ENCODE data around the gene BTBD2.

BTBD2 gene

DNA sequence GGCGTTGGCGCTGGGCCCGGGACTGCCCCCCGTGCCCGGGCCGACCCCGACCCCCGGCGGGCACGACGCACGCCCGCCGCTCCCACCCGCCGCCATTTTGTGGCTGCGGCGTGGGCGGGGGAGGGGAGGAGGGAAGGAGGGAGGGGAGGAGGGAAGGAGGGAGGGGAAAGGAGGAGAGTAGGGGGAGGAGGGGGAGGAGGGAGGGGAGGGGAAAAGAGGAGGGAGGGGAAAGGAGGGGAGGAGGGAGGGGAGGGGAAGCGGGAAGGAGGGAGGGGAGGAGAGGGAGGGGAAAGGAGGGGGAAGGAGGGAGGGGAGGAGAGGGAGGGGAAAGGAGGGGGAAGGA is at the start of gene BTBD2:
Gene BTBD2 (minus strand): TSS at position 107 of the 343 bp plus-strand sequence. CDS start 11 bp downstream, at position 96.
- peak; percentile 89 for DNase-seq (ENCODE audit: low spot score)

DNA sequence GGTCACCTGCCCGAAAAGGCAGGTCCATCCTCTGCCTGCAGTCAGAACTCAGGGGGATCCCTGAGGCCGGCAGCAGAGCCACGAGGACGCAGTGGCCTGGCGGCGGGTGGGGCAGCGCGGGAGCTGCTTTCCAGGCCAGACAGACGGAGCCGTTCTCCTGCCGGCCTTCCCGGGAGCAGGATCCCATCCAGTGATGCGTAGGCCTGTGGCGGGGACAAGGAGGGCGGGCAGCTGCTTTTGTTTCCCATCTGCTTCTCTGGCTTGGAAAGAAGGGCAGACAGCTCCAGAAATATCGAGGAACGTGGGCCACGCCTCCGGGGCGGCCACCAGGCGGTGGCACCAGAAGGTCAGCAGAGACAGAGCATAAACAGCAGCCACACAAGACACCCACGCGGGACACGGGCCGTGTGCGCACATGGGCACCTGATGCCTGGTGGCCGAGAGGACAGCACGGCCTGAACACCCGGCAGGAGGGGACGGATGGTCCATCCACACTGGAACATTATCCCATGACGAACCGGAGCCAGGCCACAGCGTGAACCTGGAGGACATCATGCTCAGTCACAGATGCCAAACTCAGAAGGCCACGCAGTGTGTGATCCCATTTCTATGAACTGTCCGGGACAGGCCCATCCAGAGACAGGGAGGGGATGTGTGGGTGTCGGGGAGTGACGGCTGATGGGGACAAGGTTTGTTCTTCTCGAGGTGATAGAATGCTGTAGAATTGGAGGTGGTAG is 49.4 kb upstream of the BTBD2 start:
- peak; percentile 66 for DNase-seq (ENCODE audit: low spot score)

DNA sequence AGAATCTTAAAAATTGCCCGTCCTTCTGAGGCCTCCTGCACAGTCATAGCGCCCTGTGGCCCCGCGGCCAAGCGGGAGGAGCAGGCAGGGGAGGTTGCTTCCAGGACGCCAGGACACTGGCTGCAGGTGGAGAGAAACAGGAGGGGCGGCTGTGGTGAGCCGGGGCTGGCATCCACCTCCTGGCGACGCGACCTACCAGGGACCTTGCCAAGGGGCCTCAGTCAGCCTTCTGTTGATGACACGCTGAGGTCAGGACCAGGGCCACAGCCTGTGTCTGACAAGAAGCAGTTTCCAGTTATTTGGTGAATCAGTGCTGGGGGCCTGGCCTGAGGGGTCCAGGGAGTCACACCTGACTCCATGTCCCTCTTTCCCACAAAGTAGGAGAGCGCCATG is 48.9 kb upstream of the BTBD2 start:
- no peak for DNase-seq (ENCODE audit: low spot score)

DNA sequence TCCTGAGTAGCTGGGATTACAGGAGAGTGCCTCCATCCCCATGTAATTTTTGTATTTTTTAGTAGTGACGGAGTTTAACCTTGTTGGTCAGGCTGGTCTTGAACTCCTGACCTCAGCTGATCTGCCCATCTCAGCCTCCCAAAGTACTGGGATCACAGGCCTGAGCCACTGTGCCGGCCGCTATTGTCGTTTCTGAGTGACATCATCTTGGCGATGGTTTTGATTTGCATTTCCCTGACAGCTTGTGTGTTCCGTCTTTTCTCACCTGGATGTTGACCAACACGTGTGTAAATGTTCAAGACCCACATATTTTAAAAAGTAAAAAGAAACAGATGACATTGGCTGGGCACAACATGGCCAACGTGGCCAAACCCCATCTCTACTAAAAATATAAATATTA is 48.3 kb upstream of the BTBD2 start:
- DNase-seq (ENCODE audit: low spot score): no peak

DNA sequence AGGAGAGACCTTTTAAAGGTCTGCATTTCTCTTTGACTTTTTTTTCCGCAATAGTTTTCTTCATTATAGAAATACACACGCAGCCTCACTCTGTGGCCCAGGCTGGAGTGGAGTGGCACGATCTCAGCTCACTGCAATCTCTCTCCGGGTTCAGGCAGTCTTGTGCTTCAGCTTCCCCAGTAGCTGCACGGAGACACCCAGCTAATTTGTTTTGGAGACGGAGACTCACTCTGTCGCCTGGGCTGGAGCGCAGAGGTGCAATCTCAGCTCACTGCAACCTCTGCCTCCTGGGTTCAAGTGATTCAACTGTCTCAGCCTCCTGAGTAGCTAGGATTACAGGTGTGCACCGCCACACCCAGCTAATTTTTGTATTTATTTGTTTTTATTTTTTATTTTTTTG is 47.3 kb upstream of the BTBD2 start:
- DNase-seq (ENCODE audit: low spot score): no peak

DNA sequence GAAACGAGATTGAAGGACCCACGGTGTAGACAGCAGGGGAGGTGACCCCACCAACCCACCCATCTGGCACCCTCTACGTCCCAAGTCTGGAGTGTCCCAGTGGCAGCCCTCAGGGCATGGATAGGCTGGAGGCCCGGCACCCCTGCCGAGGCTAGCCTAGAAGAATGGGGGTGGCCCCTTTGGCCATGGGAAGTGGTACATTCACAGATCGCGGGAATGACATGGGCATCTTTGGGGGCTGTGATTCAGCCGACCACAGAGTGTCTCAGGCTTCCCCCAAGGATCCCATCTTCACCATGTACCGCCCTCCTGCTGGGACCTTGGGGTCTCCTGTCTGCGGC is 46.8 kb upstream of the BTBD2 start:
- DNase-seq (ENCODE audit: low spot score): no peak

DNA sequence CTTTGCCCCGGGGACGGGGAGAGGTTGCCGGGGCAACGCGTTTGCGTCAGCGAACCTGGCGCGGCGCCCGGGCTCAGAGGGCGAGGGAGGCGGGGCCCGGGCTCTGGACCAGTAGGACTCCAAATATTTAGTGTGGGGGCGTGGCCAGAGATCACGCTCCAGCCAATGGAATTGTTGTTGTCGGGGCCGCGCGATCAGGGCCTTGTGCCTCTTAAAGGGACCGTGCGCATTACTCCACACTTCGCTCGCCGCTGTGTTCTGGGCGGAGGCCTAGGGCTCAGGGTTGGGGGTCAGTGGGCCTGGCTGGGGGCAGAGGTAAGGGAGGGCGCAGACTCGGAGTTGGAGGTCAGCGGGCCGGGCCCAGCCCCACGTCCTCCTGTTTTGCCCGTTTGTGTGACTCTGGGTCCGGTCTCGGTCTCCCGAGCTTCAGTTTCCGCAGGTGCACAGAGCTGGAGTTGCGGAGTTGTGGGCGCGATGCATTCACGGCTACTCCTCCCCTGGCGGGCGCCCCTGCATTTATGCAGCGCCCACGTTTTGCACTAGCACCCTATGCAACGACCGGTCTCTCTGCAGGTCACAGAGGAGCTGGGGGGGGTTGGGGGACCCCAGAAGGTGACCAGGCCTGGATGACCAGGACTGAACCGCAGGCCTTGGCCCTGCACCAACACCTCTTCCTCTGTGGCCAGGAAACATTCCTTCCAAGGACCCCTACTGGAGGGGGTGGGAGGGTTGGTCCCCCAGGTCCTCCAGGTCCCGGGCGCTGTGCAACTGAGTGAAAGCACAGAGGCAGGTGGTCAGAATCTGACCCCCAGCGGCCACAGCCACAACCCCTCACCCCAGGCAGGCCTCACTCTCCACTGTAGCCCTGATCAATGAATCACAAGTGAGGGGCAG is 46.2 kb upstream of the BTBD2 start:
- peak; percentile 99 for DNase-seq (ENCODE audit: low spot score)

DNA sequence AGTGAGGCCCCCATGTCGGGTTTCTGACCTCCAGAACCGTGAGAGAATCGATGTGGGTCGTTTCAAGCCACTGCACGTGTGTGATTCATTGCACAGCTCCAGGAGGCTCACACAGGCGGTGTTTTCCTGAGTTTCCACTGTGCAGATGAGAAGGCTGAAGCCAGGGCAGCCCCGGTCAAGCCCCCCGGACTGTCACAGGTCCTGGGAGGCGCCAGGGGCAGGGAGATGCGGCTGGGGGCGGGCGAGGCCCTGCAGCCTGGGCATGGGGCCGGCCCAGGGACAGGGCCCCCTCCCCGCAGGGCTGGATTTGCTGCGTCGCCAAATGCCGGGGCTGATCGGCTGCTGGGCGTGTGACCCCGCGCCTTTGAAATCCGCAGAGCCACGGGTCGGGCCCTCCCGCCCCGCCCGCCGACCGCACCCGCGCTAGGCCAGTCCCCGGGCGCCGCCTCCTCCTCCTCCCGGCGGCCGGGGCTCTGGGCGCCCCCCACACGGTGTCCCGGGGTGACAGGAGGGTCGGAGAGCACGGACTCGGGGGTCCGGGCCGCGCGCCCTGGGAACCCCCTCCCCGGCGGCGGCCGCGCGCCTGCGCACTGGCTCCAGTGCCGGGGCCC is 45.5 kb upstream of the BTBD2 start:
- peak; percentile 64 for DNase-seq (ENCODE audit: low spot score)

DNA sequence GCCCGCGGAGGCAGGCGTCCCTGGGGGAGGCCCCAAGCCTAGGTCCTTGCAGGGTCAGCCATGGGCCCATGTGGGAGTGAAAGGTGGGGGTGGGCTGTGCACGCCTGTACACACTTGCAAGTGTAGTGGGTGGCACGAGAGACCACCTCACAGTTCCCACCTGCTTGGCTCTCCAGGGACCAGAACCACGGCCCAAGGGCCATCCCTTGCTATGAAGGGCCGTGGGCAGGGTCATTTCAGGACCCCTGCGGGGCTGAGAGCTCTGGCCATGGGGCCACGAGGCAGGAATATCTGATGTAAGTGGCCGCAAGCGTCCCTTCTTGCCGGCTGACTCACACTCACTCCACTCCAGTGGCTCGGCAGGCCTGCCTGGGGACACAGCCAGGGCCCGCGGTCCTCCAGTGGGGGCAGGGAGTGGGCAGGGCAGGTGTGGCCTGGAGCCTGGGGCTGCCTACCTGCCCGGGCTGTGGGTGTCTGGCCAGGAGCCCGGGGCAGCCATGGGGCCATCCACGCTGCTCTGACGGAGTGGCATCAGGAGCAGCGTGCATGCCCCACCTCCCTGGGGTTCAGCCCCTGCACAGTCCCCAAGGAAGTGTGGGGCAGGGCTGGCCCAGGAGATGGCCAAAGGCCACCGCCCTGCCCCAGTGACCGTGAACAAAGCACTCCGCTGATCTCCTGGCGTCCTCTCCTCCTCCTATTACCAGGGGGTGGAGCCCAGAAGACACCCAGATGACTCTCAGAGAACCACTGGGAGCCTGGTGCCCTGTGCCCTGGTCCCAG is 44.1 kb upstream of the BTBD2 start:
- DNase-seq (ENCODE audit: low spot score): peak; percentile 65

DNA sequence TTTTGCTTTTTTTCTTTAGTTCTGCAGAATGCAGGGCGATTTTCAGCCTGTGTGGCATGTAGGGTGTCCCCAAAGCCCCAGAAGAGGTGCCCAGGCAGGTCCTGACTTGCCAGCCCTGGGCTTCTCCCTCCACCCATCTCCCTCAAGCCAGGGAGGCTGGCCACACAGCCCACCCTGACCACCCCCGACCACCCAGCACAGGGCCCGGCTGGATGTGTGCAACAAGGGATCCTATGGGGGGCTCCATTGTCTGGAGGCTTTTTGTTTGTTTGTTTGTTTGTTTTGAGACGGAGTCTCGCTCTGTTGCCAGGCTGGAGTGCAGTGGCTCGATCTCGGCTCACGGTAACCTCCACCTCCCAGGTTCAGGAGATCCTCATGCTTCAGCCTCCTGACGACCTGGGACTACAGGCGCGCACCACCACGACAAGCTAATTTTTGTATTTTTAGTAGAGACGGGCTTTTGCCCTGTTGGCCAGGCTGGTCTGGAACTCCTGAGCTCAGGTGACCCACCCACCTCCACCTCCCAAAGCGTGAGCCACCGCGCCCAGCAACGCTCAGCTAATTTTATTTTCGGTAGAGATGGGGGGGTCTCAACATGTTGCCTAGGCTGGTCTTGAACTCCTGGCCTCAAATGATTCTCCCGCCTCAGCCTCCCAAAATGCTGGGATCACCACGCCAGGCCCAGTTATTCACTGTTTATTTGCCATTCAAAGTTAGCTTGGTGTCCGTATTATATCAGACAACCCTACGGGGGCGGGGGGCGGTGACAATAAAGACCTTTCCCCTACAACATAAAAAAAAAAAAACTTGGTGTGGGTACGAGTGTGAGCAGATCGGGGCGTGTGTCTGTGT is 43.3 kb upstream of the BTBD2 start:
- DNase-seq (ENCODE audit: low spot score): no peak

DNA sequence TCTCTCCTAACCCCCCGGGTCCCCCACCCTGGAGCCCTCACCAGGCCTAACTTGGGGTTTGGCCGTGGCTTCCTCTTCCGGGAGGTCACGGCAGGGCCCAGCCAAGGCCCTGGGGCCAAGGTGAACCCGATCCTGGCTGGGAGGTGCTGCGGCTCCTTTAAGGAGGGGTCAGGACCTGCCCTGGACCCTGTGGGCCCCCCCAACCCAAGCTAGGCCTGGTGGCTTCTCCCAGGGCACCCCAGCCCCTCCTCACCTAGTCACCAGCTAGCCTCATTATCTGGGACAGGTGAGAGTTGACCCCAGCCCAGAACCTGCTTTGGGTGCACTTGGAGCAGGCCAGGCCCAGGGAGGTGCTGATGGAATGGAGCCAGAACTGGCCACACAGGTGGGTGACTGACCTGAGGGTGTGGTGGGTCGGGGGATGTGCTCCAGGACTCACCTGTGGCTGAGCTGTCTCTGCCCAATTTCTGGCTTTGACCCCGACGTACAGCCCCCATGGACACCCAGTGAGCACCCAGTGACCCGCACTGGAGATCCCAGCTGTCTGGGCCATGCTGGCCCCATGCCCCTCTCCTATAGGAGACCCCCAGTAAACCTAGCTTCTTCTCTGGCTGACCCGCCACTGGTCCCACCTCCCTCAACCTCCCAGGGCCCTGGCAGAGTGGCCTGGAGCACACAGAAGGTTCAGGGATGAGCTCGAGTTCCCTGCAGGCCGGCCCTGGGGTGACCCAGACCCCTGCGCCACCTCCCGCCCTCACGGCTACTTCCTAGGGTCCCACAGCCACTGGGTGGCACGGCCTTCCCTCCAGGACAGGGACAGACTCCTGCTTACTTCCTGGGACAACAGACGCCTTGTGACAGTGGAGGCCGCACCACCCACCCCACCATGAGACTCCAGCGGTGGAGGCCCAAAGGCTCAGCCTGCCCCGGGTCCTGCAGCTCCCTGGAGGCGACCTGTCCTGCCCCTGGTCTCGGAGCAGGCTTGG is 42.3 kb upstream of the BTBD2 start:
- DNase-seq (ENCODE audit: low spot score): no peak

DNA sequence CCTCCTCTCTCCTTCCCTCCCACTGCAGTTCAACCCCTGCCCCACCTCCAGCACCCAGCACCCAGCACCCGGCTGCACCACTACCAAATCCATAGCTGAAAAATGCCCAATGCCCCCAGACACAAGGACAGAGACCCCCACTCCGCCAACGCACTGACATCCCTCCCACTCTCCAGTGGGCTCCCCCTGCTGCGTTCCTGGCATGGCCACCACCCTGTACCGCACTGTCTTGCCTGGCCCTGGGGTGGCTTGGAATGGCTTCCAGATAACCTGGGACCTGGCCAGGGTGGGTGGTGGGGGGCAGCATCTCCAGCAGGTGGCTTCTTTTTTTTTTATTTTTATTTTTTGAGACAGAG is 41.3 kb upstream of the BTBD2 start:
- no peak for DNase-seq (ENCODE audit: low spot score)

DNA sequence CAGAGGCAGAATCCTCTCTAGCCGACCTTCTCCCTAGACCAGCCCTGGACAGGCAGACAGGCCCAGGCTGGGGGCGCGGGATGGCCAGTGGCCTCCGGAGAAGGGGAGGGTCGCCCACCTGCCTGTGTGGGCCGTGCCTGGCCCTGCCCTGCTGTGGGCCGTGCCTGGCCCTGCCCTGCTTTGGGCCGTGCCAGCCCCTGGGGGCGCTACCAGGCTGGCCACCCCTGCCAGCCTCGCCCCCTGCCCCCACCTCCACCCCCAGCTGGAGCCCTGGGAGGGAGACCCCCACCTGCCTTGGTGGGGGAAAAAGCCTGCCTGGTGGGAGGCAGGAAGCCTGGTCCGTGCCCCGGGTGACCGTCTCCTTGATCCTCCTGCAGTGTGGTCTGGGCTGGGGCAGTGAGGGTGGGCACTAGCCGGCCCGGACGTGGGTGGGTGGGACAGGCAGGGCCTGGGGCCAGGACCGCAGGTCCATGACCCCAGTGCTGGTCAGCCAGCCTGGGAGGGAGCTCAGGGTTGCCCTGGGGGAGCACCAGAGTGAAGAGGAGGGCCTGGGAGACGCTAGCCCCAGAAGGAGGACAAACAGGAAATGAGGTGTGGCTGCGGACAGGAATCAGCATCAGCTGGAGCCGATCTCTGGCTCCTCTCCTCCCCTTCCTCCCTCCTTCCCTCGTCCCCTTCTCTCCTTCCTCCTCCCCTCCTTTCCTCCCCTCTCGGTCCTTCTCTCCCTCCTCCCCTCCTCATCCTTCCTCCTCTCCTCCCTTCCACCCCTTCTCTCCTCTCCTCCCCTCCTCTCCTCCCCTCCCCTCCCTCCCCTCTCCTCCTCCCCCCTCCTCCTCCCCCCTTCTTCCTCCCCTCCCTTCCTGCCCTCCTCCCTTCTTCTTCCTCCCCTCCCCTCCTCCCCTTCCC is 40.7 kb upstream of the BTBD2 start:
- no peak for DNase-seq (ENCODE audit: low spot score)

DNA sequence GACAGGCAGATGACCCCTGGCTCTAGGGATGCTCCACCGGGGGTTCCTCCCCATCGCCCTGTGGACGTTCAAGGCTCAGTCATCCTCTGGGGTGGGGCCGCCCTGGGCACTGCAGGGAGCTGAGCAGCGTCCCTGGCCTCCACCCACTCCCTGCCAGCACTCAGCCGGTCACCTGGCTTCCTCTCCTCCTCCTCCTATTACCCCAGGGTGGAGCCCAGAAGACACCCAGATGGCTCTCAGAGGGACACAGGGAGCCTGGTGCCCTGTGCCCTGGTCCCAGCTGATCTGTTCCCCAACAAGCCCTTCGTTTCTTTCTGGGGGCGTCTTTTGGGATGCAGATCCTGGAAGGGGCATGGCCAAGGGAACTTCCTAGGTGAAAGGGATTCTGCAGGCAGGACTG is 39.2 kb upstream of the BTBD2 start:
- DNase-seq (ENCODE audit: low spot score): no peak

DNA sequence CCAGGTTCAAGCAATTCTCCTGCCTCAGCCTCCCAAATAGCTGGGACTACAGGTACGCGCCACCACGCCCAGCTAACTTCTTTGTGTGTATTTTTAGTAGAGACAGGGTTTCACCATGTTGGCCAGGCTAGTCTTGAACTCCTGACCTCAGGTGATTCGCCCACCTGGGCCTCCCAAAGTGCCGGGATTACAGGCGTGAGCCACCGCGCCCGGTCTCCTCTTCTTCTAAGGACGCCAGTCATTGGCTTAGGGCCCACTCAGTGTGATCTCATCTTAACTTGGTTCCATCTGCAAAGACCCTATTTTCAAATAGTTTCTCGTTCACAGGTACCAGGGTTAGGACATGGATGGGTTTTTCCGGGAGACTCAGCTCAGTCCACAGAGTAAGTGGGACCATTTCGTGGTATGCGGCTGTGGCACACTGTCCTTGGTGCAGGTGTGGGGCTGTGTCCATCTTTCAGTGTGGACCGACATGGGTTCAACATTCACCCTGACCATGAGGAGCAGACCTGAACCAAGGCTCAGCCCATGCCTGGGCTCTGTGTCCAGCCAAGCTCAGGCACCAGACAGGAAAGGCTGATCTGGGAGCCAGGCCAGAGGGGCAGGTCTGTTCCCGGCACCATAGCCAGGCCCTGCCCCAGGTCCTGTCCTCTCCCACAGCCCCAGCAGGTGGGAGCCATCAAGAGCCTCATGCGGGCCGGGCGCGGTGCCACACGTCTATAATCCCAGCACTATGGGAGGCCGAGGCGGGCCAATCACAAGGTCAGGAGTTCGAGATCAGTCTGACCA is 38.3 kb upstream of the BTBD2 start:
- DNase-seq (ENCODE audit: low spot score): peak; percentile 53

DNA sequence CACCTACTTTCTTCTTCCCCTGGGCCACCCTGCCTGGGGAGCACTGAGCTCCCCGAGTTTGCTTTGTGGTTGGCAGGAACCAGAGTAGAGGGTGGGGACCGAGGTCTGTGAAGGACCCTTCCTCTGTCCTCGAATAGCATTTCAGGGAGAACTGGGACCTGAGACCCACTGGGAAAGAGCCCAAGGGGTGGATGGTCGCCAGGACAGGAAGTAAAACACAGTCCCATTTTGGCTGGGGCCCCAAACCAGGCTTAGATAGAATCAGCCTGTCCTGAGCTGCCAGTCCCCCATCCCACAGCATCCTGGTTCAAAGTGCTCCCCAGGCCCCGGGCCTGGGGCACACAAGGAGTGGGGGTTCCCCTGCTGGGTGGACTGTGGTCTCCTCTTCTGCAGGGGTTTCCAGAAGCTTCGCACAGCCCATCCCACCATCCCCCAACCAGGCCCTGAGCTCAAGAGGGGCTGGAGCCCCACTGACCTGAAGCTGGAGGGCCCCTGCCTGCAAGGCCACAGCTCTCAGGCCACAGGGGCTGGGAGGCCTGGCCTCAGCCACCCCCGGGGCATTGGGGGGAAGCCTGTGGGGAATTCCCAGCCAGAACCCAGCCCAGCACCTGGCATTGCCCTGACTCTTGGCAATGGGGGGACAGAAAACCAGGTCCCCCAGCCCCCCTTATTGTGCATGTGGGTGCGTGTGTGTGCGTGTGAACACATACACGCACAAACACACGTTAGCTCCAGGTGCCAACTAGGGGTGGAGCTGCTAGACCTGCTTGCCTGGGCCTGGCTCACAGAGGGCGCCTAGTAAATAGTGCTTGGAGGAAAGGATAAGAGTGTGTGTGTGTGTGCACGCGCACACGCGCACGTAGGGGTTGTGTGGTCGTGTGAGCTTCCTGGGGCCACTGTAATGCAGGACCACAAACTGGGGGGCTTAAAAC is 36.5 kb upstream of the BTBD2 start:
- DNase-seq (ENCODE audit: low spot score): no peak
